Measurements from ENCODE around the gene CELSR2. TPM values are rescaled to one million over a fixed set of nuclear protein-coding genes. Genes with fewer than 3 reads are reported as not detected.
A peak's percentile ranks its signal among the peaks of the same experiment; 100 is the strongest.
"Not testable (repeated sequence)": the region's sequence is repeated elsewhere in the genome, so short reads cannot be mapped to it uniquely, and the experiment has no call there.

CELSR2 gene
- total and polyA plus RNA-seq, 8 donors = 5.9 to 18.0 (median 12.5) TPM

DNA sequence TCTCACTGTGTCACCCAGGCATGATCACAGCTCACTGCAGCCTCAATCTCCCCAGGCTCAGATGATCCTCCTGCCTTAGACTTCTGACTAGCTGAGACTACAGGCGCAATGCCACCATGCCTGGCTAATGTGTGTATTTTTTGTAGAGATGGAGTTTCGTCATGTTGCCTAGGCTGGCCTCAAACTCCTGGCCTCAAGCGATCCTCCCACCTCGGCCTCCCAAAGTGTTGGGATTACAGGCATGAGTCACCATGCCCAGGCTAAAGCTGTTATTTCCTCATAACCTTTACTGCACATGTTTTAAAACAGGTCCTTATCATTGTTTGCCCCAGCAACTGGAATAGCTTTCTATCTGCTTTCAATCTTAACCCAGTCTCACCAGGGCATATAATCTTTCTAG lies 32.7 kb upstream of the CELSR2 start:
- DNase-seq = no peak
- Histone ChIP-seq H3K9me3 (no peaks in the 10 kb centered on the region), H3K4me1 (peaks cover 23 to 46% of the 10 kb centered on the region in 2 donors), H3K27ac (no peak overlapping the region), H3K36me3 (peaks cover 0 to 13% of the 10 kb centered on the region in 2 donors), H3K4me3 (peak overlapping the region in 1 of 2 donors; percentile 96), H3K27me3 (no peaks in the 10 kb centered on the region)
- TF ChIP-seq CTCF (IDR thresholded peaks at IDR 0.05) = no peak
- intact Hi-C loops (cut with DNase I) = no loop called here
- ATAC-seq = no peak

DNA sequence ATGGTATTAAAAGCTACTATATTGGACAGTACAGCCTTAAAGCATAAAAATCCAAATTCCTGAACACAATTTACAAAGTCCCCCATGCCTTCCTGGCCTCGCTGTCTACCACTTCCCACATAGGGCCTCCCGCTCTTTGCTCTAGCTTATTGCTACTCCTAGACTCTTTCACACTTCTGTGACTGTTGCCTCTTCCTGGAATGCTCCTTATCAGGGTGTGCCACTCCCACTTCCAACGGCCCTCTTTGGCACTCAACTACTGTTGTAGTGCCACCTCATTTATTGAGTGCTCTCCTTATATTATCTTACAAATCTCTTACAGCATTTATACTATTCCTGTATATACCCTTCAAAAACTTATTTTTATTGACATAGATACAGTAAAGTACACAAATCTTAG lies 30.8 kb upstream of the CELSR2 start:
- H3K9me3 ChIP-seq = no peaks in the 10 kb centered on the region
- ATAC-seq = peak; percentile 60
- intact Hi-C loops (cut with DNase I) = no loop called here

DNA sequence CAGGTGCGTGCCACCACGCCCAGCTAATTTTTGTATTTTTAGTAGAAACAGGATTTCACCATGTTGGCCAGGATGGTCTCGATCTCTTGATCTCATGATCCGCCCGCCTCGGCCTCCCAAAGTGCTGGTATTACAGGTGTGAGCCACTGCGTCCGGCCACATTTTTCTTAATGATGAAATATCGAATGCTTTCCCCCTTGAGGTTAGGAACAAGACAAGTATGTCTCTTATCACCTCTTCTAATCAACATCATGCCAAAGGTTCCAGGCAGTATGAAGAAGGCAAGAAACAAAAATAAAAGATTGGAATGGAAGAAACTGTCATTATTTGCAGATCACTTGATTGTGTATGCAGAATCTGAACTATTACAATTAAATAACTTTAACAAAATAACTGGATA lies 28.1 kb upstream of the CELSR2 start:
- H3K4me1 ChIP-seq = peaks cover 11 to 25% of the 10 kb centered on the region in 2 donors
- H3K27ac ChIP-seq; DNase-seq; H3K9me3 ChIP-seq; intact Hi-C loops (cut with DNase I); ATAC-seq; H3K4me3 ChIP-seq; H3K27me3 ChIP-seq: not testable (repeated sequence)
- H3K36me3 ChIP-seq = peaks cover 0 to 33% of the 10 kb centered on the region in 2 donors

More for the DNA sequence above, 30.8 kb upstream of the CELSR2 start:
- Histone ChIP-seq H3K27me3 (no peaks in the 10 kb centered on the region), H3K4me3 (no peak overlapping the region), H3K27ac (peak overlapping the region in 1 of 2 donors; percentile 18), H3K36me3 (peaks cover 0 to 13% of the 10 kb centered on the region in 2 donors), H3K4me1 (peaks cover 23 to 40% of the 10 kb centered on the region in 2 donors)
- no peak for TF ChIP-seq CTCF (IDR thresholded peaks at IDR 0.05)
- peak in 1 of 4 donors; percentile 71 for DNase-seq

- H3K4me3 ChIP-seq = no peak overlapping the region
- ATAC-seq = no peak
- intact Hi-C loops (cut with DNase I) = no loop called here
- H3K9me3 ChIP-seq = no peaks in the 10 kb centered on the region
- H3K27ac ChIP-seq = no peak overlapping the region
- no peak for DNase-seq
- H3K27me3 ChIP-seq = no peaks in the 10 kb centered on the region
- H3K36me3 ChIP-seq = peaks cover 7 to 67% of the 10 kb centered on the region in 2 donors
- TF ChIP-seq CTCF (IDR thresholded peaks at IDR 0.05) = no peak
- peaks cover 0 to 4% of the 10 kb centered on the region in 2 donors for H3K4me1 ChIP-seq
Measured at GRCh38 chr1:109225308-109225707, 24.0 kb upstream of the CELSR2 start.

- DNase-seq (no peak), ATAC-seq (peak; percentile 16)
- no peak overlapping the region for H3K27ac ChIP-seq
- no peak overlapping the region for H3K4me3 ChIP-seq
- TF ChIP-seq CTCF (IDR thresholded peaks at IDR 0.05) = no peak
- no peaks in the 10 kb centered on the region for H3K4me1 ChIP-seq
- H3K9me3 ChIP-seq = no peaks in the 10 kb centered on the region
- intact Hi-C loops (cut with DNase I) = no loop called here
- H3K27me3 ChIP-seq = no peaks in the 10 kb centered on the region
- peaks cover 9 to 73% of the 10 kb centered on the region in 2 donors for H3K36me3 ChIP-seq
Measured at GRCh38 chr1:109225711-109226445, 23.5 kb upstream of the CELSR2 start.
